ENCODE results near the gene MYMX.

Gene MYMX

DNA sequence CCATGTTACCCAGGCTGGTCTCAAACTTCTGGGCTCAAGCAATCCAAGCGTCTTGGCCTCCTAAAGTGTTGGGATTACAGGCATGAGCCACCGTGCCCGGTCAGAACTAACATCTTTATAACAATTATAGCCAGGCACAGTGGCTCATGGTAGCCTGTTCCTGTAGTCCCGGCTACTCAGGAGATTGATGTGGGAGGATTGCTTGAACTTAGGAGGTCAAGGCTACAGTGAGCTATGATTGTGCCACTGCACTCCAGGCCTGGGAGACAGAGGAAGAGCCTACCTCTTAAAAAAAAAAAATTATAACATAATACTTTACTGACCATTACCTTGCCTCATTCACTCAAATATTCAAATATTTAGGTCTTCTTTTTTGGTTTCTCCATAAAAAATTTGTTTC, 16.8 kb upstream of the MYMX start:
- Histone ChIP-seq H3K4me3 (ENCODE audit: low read depth, low read length) (no peak overlapping the region), H3K36me3 (ENCODE audit: control insufficient read depth, insufficient read depth, low read length) (no peaks in the 10 kb centered on the region), H3K9ac (no peak overlapping the region), H3K79me2 (no peaks in the 10 kb centered on the region), H3K27me3 (ENCODE audit: control insufficient read depth, insufficient read depth, low read length) (no peaks in the 10 kb centered on the region), H3K9me3 (ENCODE audit: control insufficient read depth, low read length) (no peaks in the 10 kb centered on the region), H3K4me2 (ENCODE audit: low read length) (no peak overlapping the region), H3K4me1 (no peaks in the 10 kb centered on the region), H2AFZ (no peak overlapping the region), H3K27ac (no peak overlapping the region)
- TF ChIP-seq, protein P1, sequence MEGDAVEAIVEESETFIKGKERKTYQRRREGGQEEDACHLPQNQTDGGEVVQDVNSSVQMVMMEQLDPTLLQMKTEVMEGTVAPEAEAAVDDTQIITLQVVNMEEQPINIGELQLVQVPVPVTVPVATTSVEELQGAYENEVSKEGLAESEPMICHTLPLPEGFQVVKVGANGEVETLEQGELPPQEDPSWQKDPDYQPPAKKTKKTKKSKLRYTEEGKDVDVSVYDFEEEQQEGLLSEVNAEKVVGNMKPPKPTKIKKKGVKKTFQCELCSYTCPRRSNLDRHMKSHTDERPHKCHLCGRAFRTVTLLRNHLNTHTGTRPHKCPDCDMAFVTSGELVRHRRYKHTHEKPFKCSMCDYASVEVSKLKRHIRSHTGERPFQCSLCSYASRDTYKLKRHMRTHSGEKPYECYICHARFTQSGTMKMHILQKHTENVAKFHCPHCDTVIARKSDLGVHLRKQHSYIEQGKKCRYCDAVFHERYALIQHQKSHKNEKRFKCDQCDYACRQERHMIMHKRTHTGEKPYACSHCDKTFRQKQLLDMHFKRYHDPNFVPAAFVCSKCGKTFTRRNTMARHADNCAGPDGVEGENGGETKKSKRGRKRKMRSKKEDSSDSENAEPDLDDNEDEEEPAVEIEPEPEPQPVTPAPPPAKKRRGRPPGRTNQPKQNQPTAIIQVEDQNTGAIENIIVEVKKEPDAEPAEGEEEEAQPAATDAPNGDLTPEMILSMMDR (IDR thresholded peaks at IDR 0.05) = no peak

- Histone ChIP-seq H2AFZ (no peak overlapping the region), H3K36me3 (ENCODE audit: control insufficient read depth, insufficient read depth, low read length) (no peaks in the 10 kb centered on the region), H3K27ac (no peak overlapping the region), H3K4me1 (no peaks in the 10 kb centered on the region), H3K79me2 (no peaks in the 10 kb centered on the region), H3K27me3 (ENCODE audit: control insufficient read depth, insufficient read depth, low read length) (no peaks in the 10 kb centered on the region), H3K4me2 (ENCODE audit: low read length) (no peak overlapping the region), H3K9ac (no peak overlapping the region), H3K9me3 (ENCODE audit: control insufficient read depth, low read length) (no peaks in the 10 kb centered on the region), H3K4me3 (ENCODE audit: low read depth, low read length) (no peak overlapping the region)
- TF ChIP-seq, protein P1 (IDR thresholded peaks at IDR 0.05) = no peak
These were observed 15.5 kb upstream of the MYMX start for GRCh38 chr6:44201200-44201599.

GRCh38 chr6:44201638-44202303, 15.0 kb upstream of the MYMX start:
- TF ChIP-seq, protein P1 (IDR thresholded peaks at IDR 0.05) = no peak
- no peaks in the 10 kb centered on the region for H3K79me2 ChIP-seq
- H3K9me3 ChIP-seq (ENCODE audit: control insufficient read depth, low read length) = no peaks in the 10 kb centered on the region
- H3K9ac ChIP-seq = no peak overlapping the region
- no peaks in the 10 kb centered on the region for H3K36me3 ChIP-seq (ENCODE audit: control insufficient read depth, insufficient read depth, low read length)
- no peaks in the 10 kb centered on the region for H3K27me3 ChIP-seq (ENCODE audit: control insufficient read depth, insufficient read depth, low read length)
- H3K4me1 ChIP-seq = no peaks in the 10 kb centered on the region
- H3K4me3 ChIP-seq (ENCODE audit: low read depth, low read length) = no peak overlapping the region
- H2AFZ ChIP-seq = no peak overlapping the region
- H3K4me2 ChIP-seq (ENCODE audit: low read length) = no peak overlapping the region
- H3K27ac ChIP-seq = peak overlapping the region; percentile 4

- Histone ChIP-seq H3K4me2 (ENCODE audit: low read length) (no peak overlapping the region), H3K4me3 (ENCODE audit: low read depth, low read length) (no peak overlapping the region), H3K9ac (no peak overlapping the region), H3K27ac (peak overlapping the region; percentile 59), H3K79me2 (no peaks in the 10 kb centered on the region), H2AFZ (no peak overlapping the region), H3K9me3 (ENCODE audit: control insufficient read depth, low read length) (no peaks in the 10 kb centered on the region), H3K4me1 (no peaks in the 10 kb centered on the region), H3K27me3 (ENCODE audit: control insufficient read depth, insufficient read depth, low read length) (no peaks in the 10 kb centered on the region), H3K36me3 (ENCODE audit: control insufficient read depth, insufficient read depth, low read length) (no peaks in the 10 kb centered on the region)
- TF ChIP-seq, protein P1 (IDR thresholded peaks at IDR 0.05) = no peak
These were observed 14.3 kb upstream of the MYMX start for GRCh38 chr6:44202332-44202971.
